Lower lobe of right lung (tissue), 2 donors: ENCODE results near the gene PEPD. TPM values are rescaled to one million over a fixed set of nuclear protein-coding genes. Genes with fewer than 3 reads are reported as not detected.
"Not testable (repeated sequence)": the region's sequence is repeated elsewhere in the genome, so short reads cannot be mapped to it uniquely, and the experiment has no call there.

Experiments
- ATAC-seq, 2 donors: fragments of 200-7000 bp; cut with Tn5 transposase; one replicate each; pipeline ENCODE4 v1.9.1; 2020 to 2022; ENCODE audit warnings: mild to moderate bottlenecking in 2 of 2, moderate library complexity in 2 of 2
- DNase-seq: peaks from one replicate; pipeline ENCODE4 v3.0.0-alpha.2; 2020
- H3K27ac ChIP-seq: fragments of 200-600 bp; one replicate; pipeline ENCODE4 v1.8.0; 2022
- H3K27me3 ChIP-seq: fragments of 200-600 bp; one replicate; pipeline ENCODE4 v1.8.0; 2022; ENCODE audit warnings: low read depth
- H3K36me3 ChIP-seq: fragments of 200-600 bp; one replicate; pipeline ENCODE4 v1.8.0; 2022; ENCODE audit warnings: mild to moderate bottlenecking
- H3K4me1 ChIP-seq: fragments of 200-600 bp; one replicate; pipeline ENCODE4 v1.8.0; 2022
- H3K4me3 ChIP-seq: fragments of 200-600 bp; one replicate; pipeline ENCODE4 v1.8.0; 2022; ENCODE audit warnings: mild to moderate bottlenecking
- H3K9me3 ChIP-seq: fragments of 200-600 bp; one replicate; pipeline ENCODE4 v1.8.0; 2022
- CTCF ChIP-seq: fragments of 200-600 bp; IDR thresholded peaks from one replicate; pipeline ENCODE4 v1.8.0; 2022; ENCODE audit warnings: antibody characterized with exemption, mild to moderate bottlenecking
- intact Hi-C: fragments of 100-400 bp; cut with DNase I; formaldehyde crosslinking; loops from one replicate; pipeline ENCODE4 v1.11.0; 2022
- total RNA-seq: library from RNA; stranded (reverse); fragmentation: NEBNext Ultra II Directional; extraction: Animal tissue kit (Norgen Biotek cat#: 25700); gene quantifications from one replicate; pipeline ENCODE4 v1.2.1, GENCODE V29; 2021
- donor health status: DM: no; HTN: yes; CAD: no; lungs with severe emphysema.

PEPD gene
- total RNA-seq, 1 donor from 2014 or later: 94.0 TPM

GRCh38 chr19:33556261-33556660 is 34.7 kb upstream of the PEPD start:
- Histone ChIP-seq H3K27ac (no peak overlapping the region), H3K4me1 (no peaks in the 10 kb centered on the region), H3K4me3 (no peak overlapping the region), H3K36me3 (no peaks in the 10 kb centered on the region), H3K9me3 (no peaks in the 10 kb centered on the region), H3K27me3 (peaks cover 3% of the 10 kb centered on the region)
- ATAC-seq: no peak
- no peak for DNase-seq
- intact Hi-C loops: no loop called here
- TF ChIP-seq CTCF: no peak

- H3K27ac ChIP-seq, H3K27me3 ChIP-seq, ATAC-seq, DNase-seq, H3K9me3 ChIP-seq, H3K36me3 ChIP-seq, intact Hi-C loops, H3K4me3 ChIP-seq, H3K4me1 ChIP-seq: not testable (repeated sequence)
Measured at GRCh38 chr19:33555726-33556125, 34.1 kb upstream of the PEPD start.

- no peak for ATAC-seq
- Histone ChIP-seq H3K36me3 (no peaks in the 10 kb centered on the region), H3K27me3 (peaks cover 3% of the 10 kb centered on the region), H3K4me1 (no peaks in the 10 kb centered on the region), H3K4me3 (no peak overlapping the region), H3K27ac (no peak overlapping the region), H3K9me3 (no peaks in the 10 kb centered on the region)
- no peak for DNase-seq
- intact Hi-C loops: no loop called here
- TF ChIP-seq CTCF: no peak
Measured at GRCh38 chr19:33554821-33555220, 33.2 kb upstream of the PEPD start.

GRCh38 chr19:33554391-33554790 is 32.8 kb upstream of the PEPD start:
- intact Hi-C loops: no loop called here
- no peaks in the 10 kb centered on the region for H3K9me3 ChIP-seq
- H3K27ac ChIP-seq: no peak overlapping the region
- H3K36me3 ChIP-seq: no peaks in the 10 kb centered on the region
- peaks cover 3% of the 10 kb centered on the region for H3K27me3 ChIP-seq
- TF ChIP-seq CTCF: no peak
- ATAC-seq: no peak
- H3K4me3 ChIP-seq: no peak overlapping the region
- no peaks in the 10 kb centered on the region for H3K4me1 ChIP-seq
- no peak for DNase-seq

GRCh38 chr19:33553530-33554310 is 32.1 kb upstream of the PEPD start:
- Histone ChIP-seq H3K4me3 (no peak overlapping the region), H3K27me3 (peaks cover 3% of the 10 kb centered on the region), H3K36me3 (no peaks in the 10 kb centered on the region), H3K9me3 (no peaks in the 10 kb centered on the region), H3K27ac (no peak overlapping the region), H3K4me1 (no peaks in the 10 kb centered on the region)
- ATAC-seq (no peak), DNase-seq (no peak)
- TF ChIP-seq CTCF: no peak
- intact Hi-C loops: no loop called here

GRCh38 chr19:33552928-33553279 is 31.3 kb upstream of the PEPD start:
- H3K36me3 ChIP-seq: no peaks in the 10 kb centered on the region
- no peak for DNase-seq
- intact Hi-C loops: no loop called here
- no peaks in the 10 kb centered on the region for H3K4me1 ChIP-seq
- no peak overlapping the region for H3K27ac ChIP-seq
- peaks cover 6% of the 10 kb centered on the region for H3K27me3 ChIP-seq
- no peak for TF ChIP-seq CTCF
- H3K9me3 ChIP-seq: no peaks in the 10 kb centered on the region
- ATAC-seq: no peak
- no peak overlapping the region for H3K4me3 ChIP-seq
